ENCODE measurements around the gene PCP4L1.
"Not testable (repeated sequence)": the region's sequence is repeated elsewhere in the genome, so short reads cannot be mapped to it uniquely, and the experiment has no call there.

Gene PCP4L1

GRCh38 chr1:161258439-161259344, at the start of gene PCP4L1:
TSS of gene PCP4L1 (plus strand) at chr1:161258745. CDS start at chr1:161258975, 230 bp downstream.
- DNase-seq (ENCODE audit: low read depth): peak; percentile 60

GRCh38 chr1:161209790-161210409, 48.6 kb upstream of the PCP4L1 start:
- peak; percentile 86 for DNase-seq (ENCODE audit: low read depth)

DNA sequence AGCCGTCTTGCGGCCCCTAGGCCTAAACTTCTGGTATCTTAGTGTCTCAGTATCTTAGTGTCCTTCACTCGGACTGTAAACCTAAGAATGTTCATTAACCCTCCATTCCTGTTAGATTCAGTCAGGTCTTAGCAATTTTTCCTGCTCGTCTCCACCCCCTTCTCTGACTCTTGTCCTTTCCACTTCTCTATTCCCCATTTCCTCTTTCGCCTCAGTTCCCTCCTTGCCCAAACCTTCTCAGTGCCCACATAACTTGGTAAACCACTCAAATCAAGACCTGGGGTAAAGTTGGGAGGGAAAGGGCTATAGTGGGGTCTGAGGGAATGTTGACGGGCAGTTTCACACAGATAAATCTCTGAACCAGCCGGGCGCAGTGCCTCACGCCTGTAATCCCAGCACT, 44.2 kb upstream of the PCP4L1 start:
- no peak for DNase-seq (ENCODE audit: low read depth)

GRCh38 chr1:161215076-161215475, 43.5 kb upstream of the PCP4L1 start, which contains the start of gene FCER1G:
TSS of gene FCER1G (plus strand) at chr1:161215295. CDS start at chr1:161215322, 27 bp downstream.
- no peak for DNase-seq (ENCODE audit: low read depth)

DNA sequence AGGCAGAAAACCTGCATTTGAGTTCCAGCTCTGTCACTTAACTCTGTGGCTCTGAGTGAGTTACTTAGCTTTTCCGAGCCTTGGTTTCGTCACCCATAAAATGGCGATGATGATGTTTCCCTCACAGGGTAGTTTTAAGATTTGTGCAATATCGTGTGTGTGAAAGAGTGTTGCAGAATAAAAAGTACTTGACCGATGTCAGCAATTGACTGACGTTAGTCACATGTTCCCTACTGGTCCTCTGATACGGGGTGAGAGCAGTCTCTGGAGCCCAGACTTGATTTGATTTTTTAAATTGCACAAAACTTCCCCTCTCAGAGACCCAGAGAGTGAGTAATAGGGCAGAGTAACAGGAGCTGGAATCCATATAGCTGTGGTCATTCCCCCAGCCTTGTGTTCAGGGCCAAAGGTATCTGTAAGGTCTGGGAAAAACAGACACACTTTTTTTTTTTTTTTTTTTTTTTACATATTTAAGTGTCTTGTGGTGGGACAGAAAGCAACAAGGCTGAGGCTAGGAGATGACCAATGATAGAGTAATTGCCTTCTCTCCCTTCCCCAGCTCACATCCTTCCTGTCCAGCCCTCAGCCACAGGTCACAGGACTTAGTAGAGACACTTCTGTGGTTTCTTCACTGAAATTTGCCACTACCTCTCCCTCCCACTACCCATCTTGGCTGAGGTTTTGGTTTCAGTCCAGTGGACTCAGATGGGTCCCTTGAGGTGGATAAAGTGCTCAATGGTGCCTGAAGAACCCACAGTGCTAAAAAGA, 41.4 kb upstream of the PCP4L1 start:
- DNase-seq (ENCODE audit: low read depth): peak; percentile 90

GRCh38 chr1:161217831-161218230, 40.7 kb upstream of the PCP4L1 start:
- no peak for DNase-seq (ENCODE audit: low read depth)

DNA sequence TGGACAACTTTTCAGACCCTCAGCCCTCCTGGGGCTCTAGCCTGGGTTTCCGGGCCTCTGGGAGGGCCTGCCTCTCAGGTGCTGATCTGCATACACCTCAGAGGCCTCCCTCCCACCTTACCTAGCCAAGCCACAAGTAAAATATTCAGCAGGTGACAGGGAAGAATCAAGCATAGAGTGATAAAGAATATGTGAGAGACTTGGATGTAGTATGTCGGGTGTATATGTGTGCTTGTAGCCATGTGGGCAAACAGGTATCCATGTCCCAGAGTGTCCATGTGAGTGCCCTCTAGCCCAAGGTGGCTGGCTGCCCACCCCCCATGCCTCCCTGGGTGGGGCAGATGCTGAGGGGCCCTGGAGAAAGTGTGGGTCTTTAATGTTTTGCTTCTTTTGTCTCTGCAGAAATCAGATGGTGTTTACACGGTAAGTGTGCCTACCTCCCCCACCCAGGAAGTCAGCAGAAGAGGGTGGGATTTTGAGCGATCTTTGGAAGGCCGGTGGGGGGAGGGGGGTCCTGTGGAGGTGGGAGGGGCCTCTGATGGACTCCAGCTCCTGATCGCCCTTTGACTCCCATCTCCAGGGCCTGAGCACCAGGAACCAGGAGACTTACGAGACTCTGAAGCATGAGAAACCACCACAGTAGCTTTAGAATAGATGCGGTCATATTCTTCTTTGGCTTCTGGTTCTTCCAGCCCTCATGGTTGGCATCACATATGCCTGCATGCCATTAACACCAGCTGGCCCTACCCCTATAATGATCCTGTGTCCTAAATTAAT, 40.1 kb upstream of the PCP4L1 start:
- no peak for DNase-seq (ENCODE audit: low read depth)

DNA sequence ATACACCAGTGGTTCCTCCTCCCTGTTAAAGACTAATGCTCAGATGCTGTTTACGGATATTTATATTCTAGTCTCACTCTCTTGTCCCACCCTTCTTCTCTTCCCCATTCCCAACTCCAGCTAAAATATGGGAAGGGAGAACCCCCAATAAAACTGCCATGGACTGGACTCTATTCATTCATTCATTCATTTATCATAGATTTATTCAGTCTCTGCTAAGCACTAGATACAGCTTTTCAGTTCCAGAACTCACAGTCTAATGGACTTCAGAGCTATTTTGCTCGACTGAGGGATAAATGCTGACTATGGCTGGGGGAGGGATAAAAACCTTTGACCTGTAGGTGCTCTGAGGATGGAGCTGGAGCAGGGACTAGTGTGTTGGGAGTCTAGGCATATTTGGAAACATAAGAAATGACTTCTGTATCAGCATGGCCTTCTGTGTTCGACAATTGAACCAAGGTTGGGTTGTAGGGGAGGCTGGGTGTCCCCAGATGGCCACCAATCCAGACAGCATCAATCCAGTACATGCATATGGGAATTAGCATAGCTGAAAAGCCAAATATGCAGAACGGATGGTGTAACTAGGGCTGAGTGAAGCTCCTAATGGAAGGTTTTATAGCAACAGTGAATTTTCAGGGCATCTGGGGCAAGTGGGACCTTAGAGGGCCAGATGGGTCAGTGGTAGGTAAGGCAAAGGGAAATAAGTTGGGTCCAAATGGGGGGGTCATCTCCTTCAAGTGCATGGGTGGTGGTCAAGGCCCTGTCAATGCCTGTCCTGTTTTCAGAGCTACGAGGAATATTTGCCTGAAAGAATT, 39.3 kb upstream of the PCP4L1 start:
- no peak for DNase-seq (ENCODE audit: low read depth)

DNA sequence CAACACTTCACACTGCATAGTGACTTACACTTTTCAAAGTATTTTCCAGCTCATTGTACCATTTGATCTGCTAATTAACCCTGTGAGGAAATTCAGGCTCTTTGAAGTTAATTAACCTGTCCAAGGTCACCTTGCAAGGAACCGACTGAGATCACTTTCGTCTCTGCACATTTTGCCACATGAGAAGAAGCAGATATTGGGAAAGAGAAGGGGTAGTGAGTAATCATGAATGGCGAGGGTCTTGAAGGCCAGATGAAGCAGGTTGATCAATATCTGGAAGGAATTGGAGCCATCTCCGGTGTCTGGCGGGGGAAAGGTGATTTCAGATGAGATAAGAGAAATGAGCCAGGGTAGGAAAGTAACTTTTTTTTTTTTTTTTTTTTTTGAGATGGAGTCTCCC, 38.5 kb upstream of the PCP4L1 start:
- no peak for DNase-seq (ENCODE audit: low read depth)

DNA sequence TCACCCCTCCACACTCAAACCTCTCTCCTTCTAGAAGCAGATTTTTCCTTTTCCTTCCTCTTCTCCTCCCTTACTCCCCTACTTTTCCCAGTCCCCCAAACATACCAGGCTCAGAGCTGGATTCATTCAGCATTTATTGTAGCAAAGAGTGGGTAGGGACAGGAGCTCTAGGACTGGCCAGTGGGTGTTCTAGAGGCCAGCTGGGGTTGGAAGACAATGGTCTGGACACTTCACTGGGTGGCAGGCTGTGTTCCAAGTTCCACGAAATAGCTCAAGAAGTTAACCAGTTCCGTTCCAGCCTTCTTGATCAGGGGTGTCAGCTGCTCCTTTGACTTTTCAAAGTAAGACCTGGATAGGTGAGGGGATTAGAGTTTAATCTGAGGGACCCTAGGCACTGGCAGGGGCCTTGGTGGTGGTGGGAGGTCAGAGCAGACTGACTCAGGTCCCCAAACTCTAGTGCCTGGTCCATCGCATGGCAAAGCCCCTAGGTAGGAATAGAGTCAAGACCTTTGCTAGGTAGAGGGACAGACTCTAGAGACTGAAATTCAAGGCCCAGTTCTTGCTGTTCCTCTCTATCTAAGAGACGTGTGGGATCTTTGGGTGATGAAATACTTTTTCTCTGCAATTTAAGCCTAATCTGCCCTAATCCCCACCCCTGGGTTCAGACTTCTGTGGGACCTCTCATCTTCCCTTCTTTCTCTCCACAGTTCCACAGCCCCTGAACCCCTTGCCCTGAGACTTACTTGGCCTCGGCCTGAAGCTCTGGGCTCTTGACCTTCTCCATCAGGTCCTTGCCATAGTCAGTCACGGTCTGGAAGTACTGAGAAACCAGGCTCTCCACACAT, 36.1 kb upstream of the PCP4L1 start:
- no peak for DNase-seq (ENCODE audit: low read depth)

GRCh38 chr1:161223805-161224694, 34.5 kb upstream of the PCP4L1 start:
- no peak for DNase-seq (ENCODE audit: low read depth)

DNA sequence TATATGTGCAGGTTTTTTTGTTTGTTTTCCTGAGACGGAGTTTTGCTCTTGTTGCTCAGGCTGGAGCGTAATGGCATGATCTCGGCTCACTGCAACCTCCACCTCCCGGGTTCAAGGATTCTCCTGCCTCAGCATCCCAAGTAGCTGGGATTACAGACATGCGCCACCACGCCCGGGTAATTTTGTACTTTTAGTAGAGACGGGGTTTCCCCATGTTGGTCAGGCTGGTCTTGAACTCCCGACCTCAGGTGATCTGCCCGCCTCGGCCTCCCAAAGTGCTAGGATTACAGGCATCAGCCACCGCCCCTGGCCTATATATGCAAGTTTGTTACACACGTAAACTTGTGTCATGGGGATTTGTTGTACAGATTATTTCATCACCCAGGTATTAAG, 33.9 kb upstream of the PCP4L1 start:
- not testable (repeated sequence) for DNase-seq (ENCODE audit: low read depth)

- no peak for DNase-seq (ENCODE audit: low read depth)
Observed at GRCh38 chr1:161225178-161225533, 33.4 kb upstream of the PCP4L1 start.

- DNase-seq (ENCODE audit: low read depth): peak; percentile 100
Observed at GRCh38 chr1:161225534-161226319, 32.8 kb upstream of the PCP4L1 start, which contains the start of gene TOMM40L. TSS of gene TOMM40L (plus strand) at chr1:161226060. CDS start at chr1:161226490, 430 bp downstream.

DNA sequence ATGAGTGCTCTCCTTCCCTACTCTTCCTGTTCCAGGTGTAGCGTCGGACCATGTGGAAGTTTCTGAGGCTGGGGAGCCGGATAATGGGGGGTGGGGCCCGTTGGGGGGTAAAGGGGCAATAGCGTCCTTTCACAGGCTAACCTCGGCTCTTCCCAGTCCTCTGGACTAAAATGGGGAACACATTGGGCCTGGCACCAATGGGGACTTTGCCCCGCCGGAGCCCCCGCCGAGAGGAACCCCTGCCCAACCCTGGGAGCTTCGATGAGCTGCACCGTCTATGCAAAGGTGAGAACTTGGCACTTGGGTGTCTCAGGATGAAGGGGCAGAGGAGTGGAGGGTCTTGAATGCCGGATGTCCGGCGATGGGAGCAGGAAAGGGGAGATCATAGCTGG, 32.2 kb upstream of the PCP4L1 start:
- DNase-seq (ENCODE audit: low read depth): peak; percentile 23

DNA sequence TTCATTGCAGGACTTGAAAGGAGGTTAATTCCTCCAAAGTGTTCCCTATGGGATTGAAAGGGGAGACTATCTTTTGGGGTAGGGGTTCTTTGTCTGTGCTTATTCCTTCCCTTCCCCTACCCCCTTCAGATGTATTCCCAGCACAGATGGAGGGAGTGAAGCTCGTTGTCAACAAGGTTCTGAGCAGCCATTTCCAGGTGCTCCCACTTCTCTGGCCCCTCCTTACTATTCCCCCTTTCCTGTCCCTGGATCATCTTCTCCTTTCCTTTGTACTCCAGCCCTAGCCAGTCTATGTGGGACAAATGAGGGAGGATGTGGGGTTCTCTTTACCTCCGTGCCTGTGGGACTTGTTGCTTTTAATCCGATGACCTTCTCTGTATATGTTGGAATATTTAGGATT, 31.8 kb upstream of the PCP4L1 start:
- peak; percentile 20 for DNase-seq (ENCODE audit: low read depth)

GRCh38 chr1:161227196-161227871, 31.2 kb upstream of the PCP4L1 start:
- peak; percentile 84 for DNase-seq (ENCODE audit: low read depth)

Measured in ELR (cell line).